HUDEP-2 (cell line): ENCODE results near the gene USP6.
"Not testable (repeated sequence)": the region's sequence is repeated elsewhere in the genome, so short reads cannot be mapped to it uniquely, and the experiment has no call there.

Experiments used
- DNase-seq, 76 experiments: peaks; one replicate each; lab custom pipeline; 2025; ENCODE audit not compliant: unreplicated experiment in 76 of 76; lab: John Stamatoyannopoulos, UW

The USP6 gene

GRCh38 chr17:5134571-5134970 lies 18.7 kb downstream of the USP6 start:
- DNase-seq, result not testable (repeated sequence)

- not testable (repeated sequence) for DNase-seq
Measured at GRCh38 chr17:5135131-5135712, 19.4 kb downstream of the USP6 start.

- DNase-seq, result no peak
Measured at GRCh38 chr17:5135726-5136579, 20.1 kb downstream of the USP6 start.

- DNase-seq, result not testable (repeated sequence)
Measured at GRCh38 chr17:5136580-5137412, 21.0 kb downstream of the USP6 start.

- not testable (repeated sequence) for DNase-seq
Measured at GRCh38 chr17:5137511-5138197, 21.8 kb downstream of the USP6 start.

- DNase-seq, result not testable (repeated sequence)
Measured at GRCh38 chr17:5138198-5138544, 22.3 kb downstream of the USP6 start.

GRCh38 chr17:5138616-5139457 lies 23.0 kb downstream of the USP6 start:
- no peak for DNase-seq

- DNase-seq, result no peak
Measured at GRCh38 chr17:5139458-5139732, 23.6 kb downstream of the USP6 start.

- not testable (repeated sequence) for DNase-seq
Measured at GRCh38 chr17:5142877-5143276, 27.0 kb downstream of the USP6 start.

GRCh38 chr17:5146122-5146521 lies 30.3 kb downstream of the USP6 start:
- not testable (repeated sequence) for DNase-seq

GRCh38 chr17:5160702-5161101 lies 44.9 kb downstream of the USP6 start:
- DNase-seq, result not testable (repeated sequence)

- DNase-seq, result not testable (repeated sequence)
Measured at GRCh38 chr17:5161793-5162192, 46.0 kb downstream of the USP6 start.

GRCh38 chr17:5164436-5164835 lies 48.6 kb downstream of the USP6 start:
- DNase-seq, result no peak

- not testable (repeated sequence) for DNase-seq
Measured at GRCh38 chr17:5165791-5166564, 50.1 kb downstream of the USP6 start.

- not testable (repeated sequence) for DNase-seq
Measured at GRCh38 chr17:5175027-5175426, 59.2 kb downstream of the USP6 start.

GRCh38 chr17:5179003-5179402 lies 63.2 kb downstream of the USP6 start:
- no peak for DNase-seq

- DNase-seq, result no peak
Measured at GRCh38 chr17:5181509-5182305, 65.9 kb downstream of the USP6 start.

- no peak for DNase-seq
Measured at GRCh38 chr17:5182597-5183409, 67.0 kb downstream of the USP6 start.
